ENCODE results near the gene JOSD1.
A peak's percentile ranks its signal among the peaks of the same experiment; 100 is the strongest.

The JOSD1 gene

GRCh38 chr22:38699143-38699542 is 1.6 kb downstream of the JOSD1 start:
- H3K4me1 Mint-ChIP-seq, result peaks cover 32 to 55% of the 10 kb centered on the region in 2 donors
- H3K27me3 Mint-ChIP-seq, result no peaks in the 10 kb centered on the region
- peak overlapping the region; percentile 93 to 96 for H3K4me3 Mint-ChIP-seq
- H3K27ac Mint-ChIP-seq, result no peak overlapping the region
- DNase-seq (no peak), ATAC-seq (replicated peaks) (no peak)
- peaks cover 20 to 35% of the 10 kb centered on the region in 2 donors for H3K36me3 Mint-ChIP-seq
- no peaks in the 10 kb centered on the region for H3K9me3 Mint-ChIP-seq

DNA sequence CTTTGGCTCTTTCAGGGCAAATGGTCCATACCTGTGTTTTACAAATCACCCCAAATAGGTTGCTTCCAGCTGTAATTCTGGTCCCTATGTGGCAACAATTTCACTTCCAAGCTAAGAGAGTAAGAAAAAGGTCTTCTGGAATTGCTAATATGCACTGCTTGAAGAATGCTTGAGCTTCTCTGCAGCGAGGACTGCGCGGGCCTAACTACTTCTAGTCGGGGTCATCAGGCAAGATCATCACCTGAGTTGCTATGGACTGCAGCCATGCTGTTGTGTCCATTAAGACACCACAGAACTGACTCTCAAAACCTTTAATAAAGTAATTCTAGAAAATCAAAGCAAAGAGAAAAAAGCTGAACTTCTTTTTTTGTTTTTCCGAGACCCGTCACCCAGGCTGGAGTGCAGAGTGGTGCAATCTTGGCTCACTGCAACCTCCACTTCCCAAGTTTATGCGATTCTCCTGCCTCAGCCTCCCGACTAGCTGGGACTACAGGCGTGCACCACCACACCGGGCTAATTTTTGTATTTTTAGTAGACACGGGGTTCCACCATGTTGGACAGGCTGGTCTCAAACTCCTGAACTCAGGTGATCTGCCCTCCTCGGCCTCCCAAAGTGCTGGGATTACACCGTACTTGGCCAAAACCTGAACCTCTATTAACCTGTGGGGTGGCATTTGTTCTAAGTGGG is 2.2 kb downstream of the JOSD1 start:
- no peak for DNase-seq
- H3K4me1 Mint-ChIP-seq, result peaks cover 33 to 52% of the 10 kb centered on the region in 2 donors
- H3K27ac Mint-ChIP-seq, result no peak overlapping the region
- H3K4me3 Mint-ChIP-seq, result peak overlapping the region; percentile 93 to 96
- H3K9me3 Mint-ChIP-seq, result no peaks in the 10 kb centered on the region
- no peak for ATAC-seq (replicated peaks)
- no peaks in the 10 kb centered on the region for H3K27me3 Mint-ChIP-seq
- peaks cover 22 to 37% of the 10 kb centered on the region in 2 donors for H3K36me3 Mint-ChIP-seq

GRCh38 chr22:38697425-38698089 is 3.2 kb downstream of the JOSD1 start:
- DNase-seq, result no peak

DNA sequence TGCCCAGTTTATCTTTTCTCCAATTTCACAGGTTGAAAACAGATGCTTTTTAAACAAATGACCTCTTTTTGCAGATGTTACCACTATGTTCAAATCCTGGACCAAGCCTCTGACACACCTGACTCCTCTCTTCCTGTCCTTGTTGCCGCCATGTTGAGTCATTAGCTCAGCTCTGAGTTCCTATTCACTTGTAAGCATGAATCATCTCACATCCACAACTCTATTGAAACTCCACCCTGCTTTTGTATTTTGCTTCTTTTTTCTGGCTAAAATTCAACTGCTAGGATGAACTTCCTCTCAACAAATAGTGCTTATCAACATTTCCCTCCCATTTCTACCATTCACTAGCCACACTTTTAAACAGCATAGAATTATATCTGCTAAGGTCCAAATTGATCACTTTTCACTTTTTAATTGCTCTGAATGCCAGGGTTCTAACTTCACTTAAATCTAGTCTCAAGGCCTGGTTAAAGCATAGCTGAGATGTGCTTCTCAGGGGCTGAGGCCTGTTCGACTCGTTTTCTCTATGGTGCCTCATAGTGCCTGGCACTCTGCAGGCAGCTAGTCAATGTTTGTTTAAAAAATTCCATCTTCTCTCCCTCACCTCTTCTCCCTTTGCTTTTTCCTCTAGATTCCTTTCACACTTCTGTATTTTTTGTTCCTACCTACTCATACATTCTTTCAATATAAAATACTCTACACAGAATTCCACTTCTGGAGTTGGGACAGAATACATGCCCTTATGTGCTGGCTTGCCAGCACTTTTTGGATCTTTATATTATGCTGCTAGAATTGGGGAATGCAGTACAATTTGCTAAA is 3.9 kb downstream of the JOSD1 start:
- Mint-ChIP-seq H3K27ac (peak overlapping the region; percentile 20), H3K9me3 (no peaks in the 10 kb centered on the region), H3K36me3 (peaks cover 27 to 44% of the 10 kb centered on the region in 2 donors), H3K4me3 (peak overlapping the region; percentile 55 to 66), H3K27me3 (no peaks in the 10 kb centered on the region), H3K4me1 (peaks cover 40 to 60% of the 10 kb centered on the region in 2 donors)
- DNase-seq, result no peak
- no peak for ATAC-seq (replicated peaks)

More at GRCh38 chr22:38697425-38698089, 3.2 kb downstream of the JOSD1 start:
- ATAC-seq (replicated peaks), result no peak
- Mint-ChIP-seq H3K4me3 (peak overlapping the region; percentile 55 to 66), H3K27ac (peak overlapping the region; percentile 20), H3K4me1 (peaks cover 40 to 60% of the 10 kb centered on the region in 2 donors), H3K36me3 (peaks cover 27 to 43% of the 10 kb centered on the region in 2 donors), H3K9me3 (no peaks in the 10 kb centered on the region), H3K27me3 (no peaks in the 10 kb centered on the region)

- peaks cover 30 to 48% of the 10 kb centered on the region in 2 donors for H3K36me3 Mint-ChIP-seq
- DNase-seq (no peak), ATAC-seq (replicated peaks) (no peak)
- H3K4me3 Mint-ChIP-seq, result no peak overlapping the region
- no peaks in the 10 kb centered on the region for H3K9me3 Mint-ChIP-seq
- H3K27me3 Mint-ChIP-seq, result no peaks in the 10 kb centered on the region
- no peak overlapping the region for H3K27ac Mint-ChIP-seq
- H3K4me1 Mint-ChIP-seq, result peaks cover 41 to 65% of the 10 kb centered on the region in 2 donors
Observed at GRCh38 chr22:38694940-38695339, 5.8 kb downstream of the JOSD1 start.

DNA sequence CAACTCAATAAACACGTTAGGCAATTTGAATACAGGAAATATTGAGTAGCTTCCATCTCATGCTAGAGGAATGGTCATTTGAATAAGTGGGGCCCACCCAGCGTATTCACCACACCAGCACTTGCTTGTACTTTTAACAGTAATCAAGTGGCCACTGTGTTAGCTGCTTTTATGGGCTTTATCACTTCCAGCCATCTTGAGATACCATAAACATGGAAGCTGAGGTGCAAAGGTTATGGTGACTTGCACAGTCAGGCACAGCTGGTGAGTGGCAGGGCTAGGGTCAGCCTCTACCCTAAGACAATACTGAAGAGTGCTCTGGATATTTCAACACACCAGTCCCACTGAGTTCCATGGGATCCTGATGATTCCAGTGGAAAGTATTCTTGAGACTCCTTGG is 6.7 kb downstream of the JOSD1 start:
- Mint-ChIP-seq H3K9me3 (no peaks in the 10 kb centered on the region), H3K4me1 (peaks cover 36 to 59% of the 10 kb centered on the region in 2 donors), H3K27me3 (no peaks in the 10 kb centered on the region), H3K27ac (no peak overlapping the region), H3K36me3 (peaks cover 36 to 54% of the 10 kb centered on the region in 2 donors), H3K4me3 (no peak overlapping the region)
- DNase-seq, result no peak
- no peak for ATAC-seq (replicated peaks)

DNA sequence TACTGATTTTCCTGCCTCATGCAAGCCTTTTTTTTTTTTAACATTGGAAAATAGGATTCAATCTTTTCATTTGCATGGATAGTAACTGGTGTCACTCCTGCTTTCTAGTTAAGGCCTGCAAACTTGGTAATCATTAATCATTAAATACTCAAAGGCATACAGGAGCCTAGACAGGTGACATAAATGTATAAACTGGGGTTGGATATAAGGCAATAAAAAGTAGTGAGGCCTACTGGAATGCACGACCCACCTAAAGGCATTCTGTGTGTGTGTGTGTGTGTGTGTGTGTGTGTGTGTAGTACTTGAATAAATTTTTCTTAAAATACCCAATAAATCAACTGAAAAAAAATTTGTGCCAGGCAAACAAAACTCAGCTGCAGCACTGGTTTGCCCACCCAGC is 11.1 kb downstream of the JOSD1 start:
- no peak overlapping the region for H3K27ac Mint-ChIP-seq

GRCh38 chr22:38685761-38686160 is 15.0 kb downstream of the JOSD1 start:
- DNase-seq, result no peak
- H3K4me3 Mint-ChIP-seq, result no peak overlapping the region
- ATAC-seq (replicated peaks), result no peak
- no peaks in the 10 kb centered on the region for H3K27me3 Mint-ChIP-seq
- H3K27ac Mint-ChIP-seq, result no peak overlapping the region
- peaks cover 9 to 22% of the 10 kb centered on the region in 2 donors for H3K4me1 Mint-ChIP-seq
- peaks cover 43 to 63% of the 10 kb centered on the region in 2 donors for H3K36me3 Mint-ChIP-seq
- H3K9me3 Mint-ChIP-seq, result no peaks in the 10 kb centered on the region

More for the DNA sequence above, 11.1 kb downstream of the JOSD1 start:
- no peak overlapping the region for H3K4me3 Mint-ChIP-seq
- no peak for ATAC-seq (replicated peaks)
- peaks cover 44 to 59% of the 10 kb centered on the region in 2 donors for H3K36me3 Mint-ChIP-seq
- H3K4me1 Mint-ChIP-seq, result peaks cover 13 to 19% of the 10 kb centered on the region in 2 donors
- no peaks in the 10 kb centered on the region for H3K27me3 Mint-ChIP-seq
- no peaks in the 10 kb centered on the region for H3K9me3 Mint-ChIP-seq
- no peak for DNase-seq

DNA sequence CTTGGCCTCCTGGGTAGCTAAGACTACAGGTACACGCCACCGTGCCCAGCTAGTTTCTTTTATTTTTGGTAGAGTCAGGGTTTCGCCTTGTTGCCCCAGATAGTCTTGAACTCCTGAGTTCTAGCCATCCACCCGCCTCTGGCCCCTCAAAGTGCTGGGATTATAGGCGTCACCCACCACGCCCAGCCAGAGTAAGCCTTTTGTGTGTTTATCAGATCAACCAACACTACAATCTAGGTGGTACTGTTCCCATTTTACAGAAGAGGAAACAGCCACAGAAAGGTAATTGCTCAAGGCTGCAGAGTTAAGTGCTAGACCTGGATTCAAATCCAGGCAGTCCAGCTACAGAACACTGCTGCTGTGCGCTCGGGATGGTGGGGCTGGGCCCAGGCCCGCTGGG is 15.8 kb downstream of the JOSD1 start:
- no peak overlapping the region for H3K27ac Mint-ChIP-seq
- H3K27me3 Mint-ChIP-seq, result no peaks in the 10 kb centered on the region
- peaks cover 9 to 22% of the 10 kb centered on the region in 2 donors for H3K4me1 Mint-ChIP-seq
- H3K9me3 Mint-ChIP-seq, result no peaks in the 10 kb centered on the region
- DNase-seq, result no peak
- no peak for ATAC-seq (replicated peaks)
- H3K4me3 Mint-ChIP-seq, result no peak overlapping the region
- peaks cover 41 to 60% of the 10 kb centered on the region in 2 donors for H3K36me3 Mint-ChIP-seq

GRCh38 chr22:38681582-38682335 is 19.0 kb downstream of the JOSD1 start, which contains the start of gene TOMM22:
TSS of gene TOMM22 (plus strand) at chr22:38681957. CDS start at chr22:38681979, 22 bp downstream.
- Mint-ChIP-seq H3K9me3 (no peaks in the 10 kb centered on the region), H3K27me3 (no peaks in the 10 kb centered on the region), H3K27ac (peak within 1 kb of the TSS; percentile 98), H3K4me1 (peaks cover 9 to 22% of the 10 kb centered on the region in 2 donors), H3K4me3 (peak within 1 kb of the TSS; percentile 93 to 94), H3K36me3 (peaks cover 24 to 44% of the 10 kb centered on the region in 2 donors)
- DNase-seq (peak; percentile 86), ATAC-seq (replicated peaks) (peak; percentile 99)

GRCh38 chr22:38675833-38676232 is 24.9 kb downstream of the JOSD1 start:
- peaks cover 18 to 22% of the 10 kb centered on the region in 2 donors for H3K36me3 Mint-ChIP-seq
- H3K27me3 Mint-ChIP-seq, result no peaks in the 10 kb centered on the region
- DNase-seq, result no peak
- no peaks in the 10 kb centered on the region for H3K9me3 Mint-ChIP-seq
- H3K27ac Mint-ChIP-seq, result no peak overlapping the region
- no peak overlapping the region for H3K4me3 Mint-ChIP-seq
- no peak for ATAC-seq (replicated peaks)
- peaks cover 0 to 4% of the 10 kb centered on the region in 2 donors for H3K4me1 Mint-ChIP-seq

- Mint-ChIP-seq H3K27me3 (no peaks in the 10 kb centered on the region), H3K36me3 (peaks cover 21 to 26% of the 10 kb centered on the region in 2 donors), H3K4me1 (peaks cover 0 to 4% of the 10 kb centered on the region in 2 donors), H3K4me3 (no peak overlapping the region), H3K27ac (no peak overlapping the region), H3K9me3 (no peaks in the 10 kb centered on the region)
- no peak for DNase-seq
- ATAC-seq (replicated peaks), result no peak
Observed at GRCh38 chr22:38674888-38675287, 25.9 kb downstream of the JOSD1 start.

DNA sequence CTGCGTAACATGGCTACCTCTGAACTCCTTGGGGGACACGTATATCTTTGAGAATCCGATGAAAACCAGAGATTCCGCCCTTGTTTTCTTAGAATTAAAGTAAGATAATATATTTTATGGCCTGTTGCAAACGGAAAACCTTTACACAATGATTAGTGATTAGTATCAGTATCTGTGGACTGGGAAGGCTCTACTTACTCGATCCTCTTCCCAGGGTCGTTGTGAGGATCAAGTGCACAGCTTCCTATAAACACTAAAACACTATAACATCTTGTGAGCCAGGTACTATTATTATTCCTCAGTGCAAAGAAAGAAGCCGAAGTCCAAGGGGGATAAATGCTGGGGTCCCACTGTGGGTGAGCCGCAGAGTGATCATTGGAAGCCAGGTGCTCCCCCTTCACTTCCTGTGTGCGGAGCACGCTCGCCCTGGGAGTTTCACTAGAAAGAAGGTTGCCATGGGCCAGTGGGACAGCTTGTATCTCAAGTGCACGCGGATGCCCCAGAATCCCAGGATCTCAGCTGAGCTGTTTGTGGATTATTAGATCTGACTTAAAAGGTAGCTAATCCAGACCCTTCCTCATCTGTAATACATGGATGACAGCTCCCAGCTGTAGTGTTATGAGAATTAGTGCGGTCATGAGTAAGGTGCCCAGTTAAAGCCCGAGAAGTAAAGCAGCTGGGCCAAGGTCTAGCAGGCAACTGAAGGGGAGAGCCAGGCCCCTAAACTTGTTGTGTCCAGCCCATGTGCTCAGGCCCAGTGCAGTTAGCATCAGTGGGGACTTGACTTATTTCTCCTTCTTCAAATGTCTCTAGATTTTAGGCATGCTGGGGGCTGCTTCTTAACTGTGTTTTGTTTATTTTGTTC is 43.5 kb downstream of the JOSD1 start:
- H3K27me3 Mint-ChIP-seq, result no peaks in the 10 kb centered on the region
- H3K4me3 Mint-ChIP-seq, result peak overlapping the region; percentile 96
- H3K9me3 Mint-ChIP-seq, result no peaks in the 10 kb centered on the region
- H3K4me1 Mint-ChIP-seq, result peaks cover 5 to 20% of the 10 kb centered on the region in 2 donors
- peak; percentile 45 to 54 for ATAC-seq (replicated peaks)
- peak overlapping the region; percentile 100 for H3K27ac Mint-ChIP-seq
- no peaks in the 10 kb centered on the region for H3K36me3 Mint-ChIP-seq
- DNase-seq, result peak; percentile 18
